Measurements from ENCODE around the gene OTOG. TPM values are rescaled to one million over a fixed set of nuclear protein-coding genes. Genes with fewer than 3 reads are reported as not detected.

The OTOG gene
- total RNA-seq, 2 donors from 2014 or later, result not detected

DNA sequence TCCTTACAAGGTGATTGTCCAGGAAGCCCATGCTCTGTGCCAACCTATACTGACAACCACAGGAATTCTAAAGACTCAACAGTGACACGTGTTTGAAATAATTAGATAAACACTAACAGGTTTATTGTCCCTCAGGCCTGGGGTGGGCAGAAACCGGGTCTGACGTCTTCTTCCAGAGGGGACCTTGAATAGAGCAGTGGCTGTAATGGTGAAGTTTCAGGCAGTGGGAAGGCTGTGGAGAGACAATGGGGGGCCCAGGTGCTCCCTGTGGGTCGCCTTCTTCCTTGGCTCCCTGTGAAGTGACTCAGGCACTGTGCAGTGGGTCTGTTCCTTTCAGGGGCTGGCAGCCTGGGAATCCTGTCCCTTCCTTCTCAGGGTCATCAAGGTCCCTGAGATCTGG lies 54.6 kb downstream of the OTOG start:
- intact Hi-C loops (cut with DNase I), result no loop called here

DNA sequence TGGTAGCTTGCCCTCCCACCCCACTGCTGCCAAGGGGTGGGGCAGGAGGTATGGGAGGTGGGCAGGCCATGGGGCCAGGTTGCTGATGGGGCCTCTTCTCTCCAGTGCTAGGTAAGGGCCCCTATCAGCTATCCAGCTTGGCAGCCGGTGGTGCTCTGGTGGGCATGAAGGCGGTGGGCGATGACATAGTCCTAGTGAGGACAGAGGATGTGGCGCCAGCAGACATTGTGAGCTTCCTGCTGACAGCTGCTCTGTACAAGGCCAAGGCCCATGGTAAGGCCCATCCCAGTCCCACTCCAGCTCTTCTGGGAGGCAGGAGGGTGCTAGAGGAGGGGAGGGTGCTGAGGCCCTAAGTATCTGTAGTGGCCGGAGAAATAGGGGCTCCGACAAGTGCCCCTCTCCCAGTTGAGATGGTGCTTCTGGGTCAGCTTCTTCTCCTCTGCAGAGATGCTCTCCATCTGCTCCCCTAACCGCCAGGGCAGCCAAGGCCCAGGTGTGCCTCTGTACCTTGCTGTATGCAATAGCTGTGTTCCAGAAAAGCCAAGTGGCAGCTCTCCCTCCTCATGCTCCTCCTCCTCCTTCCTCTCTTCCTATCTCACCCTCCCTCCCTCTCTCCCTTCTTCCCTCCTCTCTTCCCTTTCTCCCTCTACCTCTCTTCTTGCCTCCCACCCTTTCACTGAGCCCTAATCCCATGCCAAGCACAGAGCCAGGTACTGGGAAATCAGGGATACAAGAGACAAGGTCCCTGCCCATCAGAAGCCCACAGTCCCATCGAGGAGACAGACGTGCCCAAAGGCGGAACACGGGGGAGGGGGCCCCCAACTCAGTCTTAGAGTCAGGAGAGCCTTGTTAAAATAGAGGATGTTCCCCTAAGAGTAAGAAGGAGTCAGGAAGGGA lies 55.3 kb downstream of the OTOG start:
- H3K36me3 ChIP-seq, result no peaks in the 10 kb centered on the region
- H3K4me3 ChIP-seq, result no peak overlapping the region
- no peaks in the 10 kb centered on the region for H3K27me3 ChIP-seq
- no peak for DNase-seq
- TF ChIP-seq, protein P1, sequence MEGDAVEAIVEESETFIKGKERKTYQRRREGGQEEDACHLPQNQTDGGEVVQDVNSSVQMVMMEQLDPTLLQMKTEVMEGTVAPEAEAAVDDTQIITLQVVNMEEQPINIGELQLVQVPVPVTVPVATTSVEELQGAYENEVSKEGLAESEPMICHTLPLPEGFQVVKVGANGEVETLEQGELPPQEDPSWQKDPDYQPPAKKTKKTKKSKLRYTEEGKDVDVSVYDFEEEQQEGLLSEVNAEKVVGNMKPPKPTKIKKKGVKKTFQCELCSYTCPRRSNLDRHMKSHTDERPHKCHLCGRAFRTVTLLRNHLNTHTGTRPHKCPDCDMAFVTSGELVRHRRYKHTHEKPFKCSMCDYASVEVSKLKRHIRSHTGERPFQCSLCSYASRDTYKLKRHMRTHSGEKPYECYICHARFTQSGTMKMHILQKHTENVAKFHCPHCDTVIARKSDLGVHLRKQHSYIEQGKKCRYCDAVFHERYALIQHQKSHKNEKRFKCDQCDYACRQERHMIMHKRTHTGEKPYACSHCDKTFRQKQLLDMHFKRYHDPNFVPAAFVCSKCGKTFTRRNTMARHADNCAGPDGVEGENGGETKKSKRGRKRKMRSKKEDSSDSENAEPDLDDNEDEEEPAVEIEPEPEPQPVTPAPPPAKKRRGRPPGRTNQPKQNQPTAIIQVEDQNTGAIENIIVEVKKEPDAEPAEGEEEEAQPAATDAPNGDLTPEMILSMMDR (IDR thresholded peaks at IDR 0.05), result no peak
- H3K4me1 ChIP-seq, result no peaks in the 10 kb centered on the region
- intact Hi-C loops (cut with DNase I), result no loop called here
- H3K27ac ChIP-seq, result no peak overlapping the region
- H3K9me3 ChIP-seq, result no peaks in the 10 kb centered on the region
- H3K9ac ChIP-seq (ENCODE audit: low read depth in 2 of 2, low read length in 2 of 2), result no peak overlapping the region

More for the DNA sequence above, 54.6 kb downstream of the OTOG start:
- H3K4me1 ChIP-seq, result no peaks in the 10 kb centered on the region
- no peaks in the 10 kb centered on the region for H3K9me3 ChIP-seq
- peak; percentile 10 for DNase-seq
- no peak overlapping the region for H3K9ac ChIP-seq (ENCODE audit: low read depth in 2 of 2, low read length in 2 of 2)
- TF ChIP-seq, protein P1 (IDR thresholded peaks at IDR 0.05), result no peak
- no peak overlapping the region for H3K27ac ChIP-seq
- H3K27me3 ChIP-seq, result no peaks in the 10 kb centered on the region
- no peak overlapping the region for H3K4me3 ChIP-seq
- H3K36me3 ChIP-seq, result no peaks in the 10 kb centered on the region

DNA sequence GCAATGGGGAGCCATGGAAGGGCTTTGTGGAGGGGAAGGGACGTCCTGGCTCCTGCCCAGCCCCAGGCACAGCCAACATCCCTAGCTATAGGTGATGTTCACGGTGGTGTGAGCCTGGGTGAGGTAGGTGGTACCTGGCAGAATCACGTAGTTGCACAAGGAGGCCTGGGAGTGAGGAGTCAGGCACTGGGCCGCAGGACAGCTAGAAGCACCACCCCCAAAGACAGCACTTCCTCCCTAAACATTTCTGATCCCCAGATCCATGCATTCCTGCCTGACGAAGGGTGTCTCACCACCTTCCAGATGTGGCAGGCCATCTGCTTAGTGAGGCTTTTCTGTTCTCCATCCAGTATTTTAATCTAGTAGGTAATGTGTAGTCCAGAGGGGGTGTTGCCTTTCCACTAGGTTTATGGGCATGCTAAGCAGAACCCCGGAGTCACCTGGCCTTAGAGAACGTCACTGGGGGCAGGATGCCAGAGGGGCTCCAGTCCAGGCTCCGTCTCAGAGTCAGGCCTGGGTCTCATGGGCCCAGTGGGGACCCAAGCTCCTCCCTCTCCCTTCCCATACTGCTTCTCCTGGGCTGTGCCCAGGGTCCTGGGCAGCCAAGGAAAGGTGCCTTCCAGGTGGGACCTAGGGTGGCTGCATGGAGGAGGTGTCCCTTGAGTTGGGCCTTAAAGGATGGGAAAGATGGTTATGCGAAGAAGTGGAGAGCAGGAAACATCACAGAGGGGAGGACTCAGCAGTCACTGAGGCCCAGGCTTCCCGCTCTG lies 56.2 kb downstream of the OTOG start:
- H3K4me1 ChIP-seq, result no peaks in the 10 kb centered on the region
- H3K4me3 ChIP-seq, result no peak overlapping the region
- H3K9ac ChIP-seq (ENCODE audit: low read depth in 2 of 2, low read length in 2 of 2), result no peak overlapping the region
- peak; percentile 14 for DNase-seq
- intact Hi-C loops (cut with DNase I), result no loop called here
- no peaks in the 10 kb centered on the region for H3K27me3 ChIP-seq
- TF ChIP-seq, protein P1 (IDR thresholded peaks at IDR 0.05), result no peak
- no peaks in the 10 kb centered on the region for H3K9me3 ChIP-seq
- no peaks in the 10 kb centered on the region for H3K36me3 ChIP-seq
- no peak overlapping the region for H3K27ac ChIP-seq

DNA sequence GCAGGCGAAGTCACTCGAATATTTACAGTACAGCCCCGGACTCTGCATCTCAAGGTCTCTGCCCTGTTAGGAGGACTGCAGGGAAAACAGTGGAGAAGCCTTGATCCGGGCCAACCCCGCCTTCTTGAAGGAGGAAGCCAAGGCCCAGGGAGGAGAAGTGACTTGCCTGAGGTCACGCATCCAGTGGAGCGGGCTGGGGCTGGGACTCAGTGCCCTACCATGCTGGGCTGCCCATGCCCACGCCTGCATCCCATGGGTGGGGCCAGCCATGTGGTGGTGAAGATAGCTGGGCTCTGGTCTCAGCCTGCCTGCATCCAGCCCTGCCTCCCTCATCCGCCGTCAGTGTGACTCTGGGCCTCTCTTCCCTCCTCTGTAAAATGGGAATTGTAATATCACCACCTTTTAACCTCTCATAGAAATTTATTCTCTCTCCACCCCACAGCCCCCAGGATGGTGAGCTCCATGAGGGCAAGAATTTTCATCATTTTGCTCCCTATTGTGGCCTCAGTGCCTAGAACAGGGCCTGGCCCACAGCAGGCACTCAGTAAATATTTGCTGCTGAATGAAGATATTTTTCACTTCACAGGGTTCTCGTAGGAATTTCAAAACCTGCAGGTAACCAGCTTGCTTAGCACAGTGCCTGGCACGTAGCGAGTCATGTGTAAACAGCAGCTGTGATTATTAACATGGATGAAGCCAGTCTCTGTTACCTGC lies 57.3 kb downstream of the OTOG start:
- no peak for DNase-seq
- H3K36me3 ChIP-seq, result no peaks in the 10 kb centered on the region
- H3K9ac ChIP-seq (ENCODE audit: low read depth in 2 of 2, low read length in 2 of 2), result no peak overlapping the region
- H3K4me3 ChIP-seq, result no peak overlapping the region
- no peak overlapping the region for H3K27ac ChIP-seq
- H3K27me3 ChIP-seq, result no peaks in the 10 kb centered on the region
- no peaks in the 10 kb centered on the region for H3K9me3 ChIP-seq
- TF ChIP-seq, protein P1 (IDR thresholded peaks at IDR 0.05), result no peak
- no peaks in the 10 kb centered on the region for H3K4me1 ChIP-seq
- intact Hi-C loops (cut with DNase I), result no loop called here

DNA sequence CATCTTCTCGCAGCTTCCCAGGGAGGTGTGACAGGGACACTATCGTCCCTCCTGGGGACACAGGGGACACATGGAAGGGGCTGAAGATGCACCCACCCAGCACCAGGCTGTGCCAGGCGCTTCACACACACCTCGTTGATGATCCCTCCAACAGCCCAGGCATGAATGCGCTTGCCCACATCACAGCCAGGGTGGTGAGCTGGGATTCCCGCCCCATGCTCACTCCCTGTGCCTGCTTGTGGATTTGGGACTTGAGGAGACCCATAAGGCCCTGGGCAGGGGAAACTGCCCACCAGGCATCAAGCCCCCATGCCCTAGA lies 57.8 kb downstream of the OTOG start:
- intact Hi-C loops (cut with DNase I), result no loop called here
- TF ChIP-seq, protein P1 (IDR thresholded peaks at IDR 0.05), result no peak
- DNase-seq, result no peak

More for the DNA sequence above, 57.8 kb downstream of the OTOG start:
- Histone ChIP-seq H3K36me3 (no peaks in the 10 kb centered on the region), H3K27ac (no peak overlapping the region), H3K27me3 (no peaks in the 10 kb centered on the region), H3K9me3 (no peaks in the 10 kb centered on the region), H3K4me3 (no peak overlapping the region), H3K9ac (ENCODE audit: low read depth in 2 of 2, low read length in 2 of 2) (no peak overlapping the region), H3K4me1 (no peaks in the 10 kb centered on the region)

Measured in colonic mucosa (tissue), 4 donors.